Choroid plexus epithelial cell (primary cell): ENCODE measurements around the gene FBN2.
A peak's percentile ranks its signal among the peaks of the same experiment; 100 is the strongest.

Source experiments
- DNase-seq: peaks from one replicate; pipeline ENCODE4 v3.0.0-alpha.2; 2010; ENCODE audit warnings: low read depth
- H3K4me3 ChIP-seq: 2 replicates; pipeline ENCODE4 v1.5.1; 2011; ENCODE audit warnings: low read depth, mild to moderate bottlenecking, control low read depth, low read length, moderate library complexity
- TF ChIP-seq, protein P1 (sequence below): conservative IDR thresholded peaks from 2 replicates; pipeline ENCODE4 v1.5.1; 2011; ENCODE audit warnings: low read depth, mild to moderate bottlenecking, control low read depth, inconsistent platforms, low read length, moderate library complexity

Gene FBN2

DNA sequence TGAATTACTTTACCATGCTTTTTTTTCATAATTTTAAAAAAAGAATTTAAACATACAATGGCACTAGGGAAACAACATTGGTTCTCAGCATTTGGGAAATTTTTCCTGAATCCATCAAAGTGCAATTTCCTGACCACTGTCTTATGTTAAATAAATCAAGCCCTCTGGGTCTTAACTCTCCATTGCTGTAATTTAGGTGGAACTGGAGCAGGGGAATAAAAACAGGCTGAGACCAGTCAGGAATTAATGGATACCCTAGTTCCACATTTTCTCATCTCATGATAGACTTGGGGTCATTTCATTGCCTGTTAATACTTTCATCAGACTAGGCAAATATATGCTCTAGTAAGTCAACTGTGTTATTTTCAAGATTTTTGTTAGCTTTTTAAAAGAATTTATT is 103.1 kb downstream of the FBN2 start:
- no peak overlapping the region for H3K4me3 ChIP-seq
- TF ChIP-seq, protein P1, sequence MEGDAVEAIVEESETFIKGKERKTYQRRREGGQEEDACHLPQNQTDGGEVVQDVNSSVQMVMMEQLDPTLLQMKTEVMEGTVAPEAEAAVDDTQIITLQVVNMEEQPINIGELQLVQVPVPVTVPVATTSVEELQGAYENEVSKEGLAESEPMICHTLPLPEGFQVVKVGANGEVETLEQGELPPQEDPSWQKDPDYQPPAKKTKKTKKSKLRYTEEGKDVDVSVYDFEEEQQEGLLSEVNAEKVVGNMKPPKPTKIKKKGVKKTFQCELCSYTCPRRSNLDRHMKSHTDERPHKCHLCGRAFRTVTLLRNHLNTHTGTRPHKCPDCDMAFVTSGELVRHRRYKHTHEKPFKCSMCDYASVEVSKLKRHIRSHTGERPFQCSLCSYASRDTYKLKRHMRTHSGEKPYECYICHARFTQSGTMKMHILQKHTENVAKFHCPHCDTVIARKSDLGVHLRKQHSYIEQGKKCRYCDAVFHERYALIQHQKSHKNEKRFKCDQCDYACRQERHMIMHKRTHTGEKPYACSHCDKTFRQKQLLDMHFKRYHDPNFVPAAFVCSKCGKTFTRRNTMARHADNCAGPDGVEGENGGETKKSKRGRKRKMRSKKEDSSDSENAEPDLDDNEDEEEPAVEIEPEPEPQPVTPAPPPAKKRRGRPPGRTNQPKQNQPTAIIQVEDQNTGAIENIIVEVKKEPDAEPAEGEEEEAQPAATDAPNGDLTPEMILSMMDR, result no peak
- DNase-seq, result no peak

DNA sequence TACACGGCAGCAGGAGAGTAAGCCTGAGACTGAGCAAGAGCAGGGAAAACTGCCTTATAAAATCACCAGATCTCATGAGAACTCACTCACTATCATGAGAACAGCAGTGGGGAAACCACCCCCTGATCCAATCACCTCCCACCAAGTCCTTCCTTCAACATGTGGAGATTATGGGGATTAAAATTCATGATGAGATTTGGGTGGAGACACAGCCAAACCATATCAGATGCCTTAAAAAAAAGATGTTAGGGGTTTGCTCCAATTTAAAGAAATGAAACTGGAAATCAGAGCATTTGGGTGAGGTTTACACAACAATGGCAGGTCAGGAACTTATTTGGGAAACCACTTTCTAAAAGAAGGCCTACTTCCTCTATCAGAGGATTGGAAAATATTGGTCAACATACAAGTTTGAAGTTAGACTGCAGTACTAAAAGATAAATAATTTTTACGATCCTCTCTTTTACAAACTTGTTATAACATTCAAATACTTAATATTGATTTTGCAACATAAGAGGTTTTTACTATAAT is 105.1 kb downstream of the FBN2 start:
- DNase-seq, result no peak
- H3K4me3 ChIP-seq, result no peak overlapping the region
- TF ChIP-seq, protein P1, result no peak

DNA sequence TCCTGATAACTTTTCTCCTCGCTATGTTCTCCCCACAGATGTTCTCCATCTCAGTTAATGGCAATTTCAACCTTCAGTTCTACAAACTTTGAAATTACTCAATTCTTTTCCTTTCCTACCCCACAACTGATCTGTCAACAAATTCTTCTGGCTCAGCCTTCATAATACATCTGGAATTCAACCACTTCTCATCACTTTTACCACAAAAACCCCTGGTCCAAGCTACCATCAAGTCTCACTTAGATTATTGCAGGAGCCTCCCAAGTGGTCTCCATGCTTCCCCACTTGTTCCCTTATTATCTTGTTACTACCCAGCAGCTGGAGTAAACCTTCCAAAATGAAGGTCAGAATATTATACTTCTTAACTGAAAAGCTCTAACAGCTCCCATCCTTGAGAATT is 110.1 kb downstream of the FBN2 start:
- TF ChIP-seq, protein P1, result no peak
- H3K4me3 ChIP-seq, result no peak overlapping the region
- peak; percentile 72 for DNase-seq

DNA sequence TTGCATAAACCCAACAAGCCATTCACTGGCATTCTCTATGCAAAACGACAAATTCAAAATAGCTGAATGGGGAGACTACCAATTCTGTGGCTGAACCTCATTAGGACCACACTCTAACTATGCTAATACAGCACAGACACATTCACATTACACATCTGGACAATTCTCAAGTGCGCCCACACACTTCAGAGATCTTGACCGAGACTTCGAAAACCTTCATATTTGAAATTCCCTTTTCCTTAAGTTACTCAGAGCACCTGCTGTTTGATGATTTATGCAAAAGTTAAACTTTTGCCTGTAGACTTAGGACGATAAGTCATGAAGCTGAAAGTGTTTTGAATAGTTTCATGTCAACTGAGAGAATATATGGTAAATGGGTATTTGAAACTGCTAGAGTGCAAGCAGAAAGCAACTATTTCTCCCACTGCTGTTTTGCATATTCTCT is 111.9 kb downstream of the FBN2 start:
- DNase-seq, result peak; percentile 60
- TF ChIP-seq, protein P1, result no peak
- H3K4me3 ChIP-seq, result no peak overlapping the region

DNA sequence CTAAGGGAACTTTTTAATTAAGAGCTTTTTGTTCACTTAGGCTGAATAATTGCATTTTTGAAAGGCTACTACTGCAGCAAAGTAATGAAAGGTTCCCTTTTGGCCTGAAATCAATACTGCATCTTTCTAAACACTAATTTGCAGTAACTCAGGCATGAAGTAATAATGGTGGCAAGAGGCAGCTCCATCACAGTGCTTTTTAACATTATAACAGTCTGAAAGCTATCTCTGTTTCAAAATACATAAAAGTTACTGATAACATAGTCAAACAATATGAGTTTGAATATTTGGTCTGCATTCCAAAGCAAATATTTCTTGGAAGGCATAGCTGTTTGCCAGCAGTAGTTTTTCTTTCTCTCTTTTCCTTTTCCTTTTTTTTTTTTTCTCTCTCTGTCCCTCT is 113.4 kb downstream of the FBN2 start:
- TF ChIP-seq, protein P1, result no peak
- no peak overlapping the region for H3K4me3 ChIP-seq
- DNase-seq, result peak; percentile 34

DNA sequence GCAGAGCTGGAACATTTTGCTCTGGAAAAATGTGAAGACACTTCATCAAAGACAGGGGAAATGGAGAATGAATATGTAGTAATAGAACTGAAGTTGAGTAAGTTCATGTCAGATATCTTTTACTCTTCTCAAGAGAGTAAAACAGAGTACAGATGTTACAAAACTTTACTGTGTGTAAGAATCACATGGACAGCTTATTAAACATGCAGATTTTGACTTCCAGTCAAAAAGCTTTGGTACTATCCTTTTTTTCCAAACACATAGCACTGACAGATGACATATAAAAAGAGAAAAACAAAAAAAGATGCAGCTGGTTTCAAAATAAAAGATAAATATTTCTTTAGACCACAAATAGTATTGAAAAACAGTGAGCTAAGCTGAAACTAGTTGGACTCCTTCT is 115.4 kb downstream of the FBN2 start:
- H3K4me3 ChIP-seq, result no peak overlapping the region
- TF ChIP-seq, protein P1, result no peak
- DNase-seq, result no peak

DNA sequence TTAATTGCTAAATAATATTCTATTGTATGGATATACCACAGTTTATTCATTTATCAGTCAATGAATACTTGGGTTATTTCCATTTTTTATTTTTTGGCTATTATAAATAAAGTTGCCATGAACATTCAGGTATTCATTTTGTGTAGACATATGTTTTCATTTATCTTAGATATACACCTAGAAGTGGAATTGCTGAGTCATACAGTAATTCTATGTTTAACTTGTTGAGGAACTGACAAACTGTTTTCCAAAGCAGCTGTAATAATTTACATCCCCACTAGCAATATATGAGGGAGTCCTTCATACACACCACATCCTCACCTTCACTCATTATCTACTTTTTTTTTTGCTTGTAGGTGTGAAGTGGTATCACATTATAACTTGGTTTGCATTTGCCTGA is 123.6 kb downstream of the FBN2 start:
- TF ChIP-seq, protein P1, result no peak
- H3K4me3 ChIP-seq, result no peak overlapping the region
- no peak for DNase-seq
